ENCODE results near the gene FAM20C. TPM values are rescaled to one million over a fixed set of nuclear protein-coding genes. Genes with fewer than 3 reads are reported as not detected.

Gene FAM20C
- total RNA-seq, 1 donor from 2014 or later: 42.9 TPM

GRCh38 chr7:297611-298374, 105.4 kb downstream of the FAM20C start:
- peaks cover 6% of the 10 kb centered on the region for H3K4me1 ChIP-seq
- H3K27ac ChIP-seq: no peak overlapping the region
- H3K36me3 ChIP-seq: no peaks in the 10 kb centered on the region
- no peak overlapping the region for H3K4me3 ChIP-seq
- TF ChIP-seq CTCF (IDR thresholded peaks at IDR 0.05): no peak
- no peaks in the 10 kb centered on the region for H3K9me3 ChIP-seq
- H3K27me3 ChIP-seq (ENCODE audit: low read depth): peaks cover 26% of the 10 kb centered on the region
- DNase-seq (peak; percentile 36), ATAC-seq (no peak)
- intact Hi-C loops (cut with DNase I): no loop called here

- no peak for DNase-seq
- Histone ChIP-seq H3K27me3 (ENCODE audit: low read depth) (peaks cover 24% of the 10 kb centered on the region), H3K9me3 (no peaks in the 10 kb centered on the region), H3K4me1 (peaks cover 6% of the 10 kb centered on the region), H3K36me3 (no peaks in the 10 kb centered on the region), H3K4me3 (no peak overlapping the region), H3K27ac (no peak overlapping the region)
- intact Hi-C loops (cut with DNase I): no loop called here
- no peak for ATAC-seq
- TF ChIP-seq CTCF (IDR thresholded peaks at IDR 0.05): no peak
Observed at GRCh38 chr7:298375-298702, 106.0 kb downstream of the FAM20C start.

- peaks cover 23% of the 10 kb centered on the region for H3K27me3 ChIP-seq (ENCODE audit: low read depth)
- H3K4me3 ChIP-seq: no peak overlapping the region
- no peak for DNase-seq
- ATAC-seq: no peak
- peaks cover 6% of the 10 kb centered on the region for H3K4me1 ChIP-seq
- intact Hi-C loops (cut with DNase I): no loop called here
- H3K9me3 ChIP-seq: no peaks in the 10 kb centered on the region
- H3K36me3 ChIP-seq: no peaks in the 10 kb centered on the region
- H3K27ac ChIP-seq: no peak overlapping the region
- no peak for TF ChIP-seq CTCF (IDR thresholded peaks at IDR 0.05)
Observed at GRCh38 chr7:298743-299142, 106.4 kb downstream of the FAM20C start.

GRCh38 chr7:299169-299568, 106.8 kb downstream of the FAM20C start:
- TF ChIP-seq CTCF (IDR thresholded peaks at IDR 0.05): no peak
- no peak for ATAC-seq
- Histone ChIP-seq H3K27me3 (ENCODE audit: low read depth) (peaks cover 18% of the 10 kb centered on the region), H3K27ac (no peak overlapping the region), H3K36me3 (no peaks in the 10 kb centered on the region), H3K4me3 (no peak overlapping the region), H3K9me3 (no peaks in the 10 kb centered on the region), H3K4me1 (peaks cover 6% of the 10 kb centered on the region)
- intact Hi-C loops (cut with DNase I): no loop called here
- DNase-seq: peak; percentile 30

GRCh38 chr7:299628-300027, 107.3 kb downstream of the FAM20C start:
- H3K4me1 ChIP-seq: peaks cover 6% of the 10 kb centered on the region
- ATAC-seq (no peak), DNase-seq (no peak)
- no peak overlapping the region for H3K4me3 ChIP-seq
- intact Hi-C loops (cut with DNase I): no loop called here
- TF ChIP-seq CTCF (IDR thresholded peaks at IDR 0.05): no peak
- H3K27me3 ChIP-seq (ENCODE audit: low read depth): peaks cover 14% of the 10 kb centered on the region
- no peaks in the 10 kb centered on the region for H3K9me3 ChIP-seq
- H3K27ac ChIP-seq: no peak overlapping the region
- H3K36me3 ChIP-seq: no peaks in the 10 kb centered on the region

All from lower lobe of right lung (tissue), 2 donors.